Measurements from ENCODE around the gene CCR9. TPM values are rescaled to one million over a fixed set of nuclear protein-coding genes. Genes with fewer than 3 reads are reported as not detected.
A peak's percentile ranks its signal among the peaks of the same experiment; 100 is the strongest.

The CCR9 gene
- total RNA-seq, 1 experiment from 2014 or later: not detected

DNA sequence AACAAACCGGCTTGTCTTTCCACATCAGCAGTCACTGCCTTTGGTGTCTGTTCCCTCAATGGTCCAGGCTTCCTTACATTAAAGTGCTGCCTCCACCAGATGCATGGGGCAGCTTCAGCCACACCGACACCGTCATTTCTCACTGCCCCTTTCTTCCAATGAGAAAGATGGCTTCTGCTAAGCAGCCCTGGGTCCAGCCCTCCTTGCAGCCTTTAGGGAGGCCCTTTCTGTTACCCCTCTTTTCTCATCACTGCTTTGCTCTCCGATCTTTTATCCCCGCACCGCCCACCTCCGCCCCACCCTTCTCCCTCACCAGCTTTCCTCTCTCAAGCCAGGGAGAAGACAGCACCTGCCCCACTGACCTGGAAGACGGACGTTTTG lies 28.7 kb downstream of the CCR9 start:
- H3K4me3 ChIP-seq: no peak overlapping the region
- no peaks in the 10 kb centered on the region for H3K27me3 ChIP-seq
- no peak for DNase-seq
- H3K9me3 ChIP-seq: no peaks in the 10 kb centered on the region
- H3K36me3 ChIP-seq: no peaks in the 10 kb centered on the region

DNA sequence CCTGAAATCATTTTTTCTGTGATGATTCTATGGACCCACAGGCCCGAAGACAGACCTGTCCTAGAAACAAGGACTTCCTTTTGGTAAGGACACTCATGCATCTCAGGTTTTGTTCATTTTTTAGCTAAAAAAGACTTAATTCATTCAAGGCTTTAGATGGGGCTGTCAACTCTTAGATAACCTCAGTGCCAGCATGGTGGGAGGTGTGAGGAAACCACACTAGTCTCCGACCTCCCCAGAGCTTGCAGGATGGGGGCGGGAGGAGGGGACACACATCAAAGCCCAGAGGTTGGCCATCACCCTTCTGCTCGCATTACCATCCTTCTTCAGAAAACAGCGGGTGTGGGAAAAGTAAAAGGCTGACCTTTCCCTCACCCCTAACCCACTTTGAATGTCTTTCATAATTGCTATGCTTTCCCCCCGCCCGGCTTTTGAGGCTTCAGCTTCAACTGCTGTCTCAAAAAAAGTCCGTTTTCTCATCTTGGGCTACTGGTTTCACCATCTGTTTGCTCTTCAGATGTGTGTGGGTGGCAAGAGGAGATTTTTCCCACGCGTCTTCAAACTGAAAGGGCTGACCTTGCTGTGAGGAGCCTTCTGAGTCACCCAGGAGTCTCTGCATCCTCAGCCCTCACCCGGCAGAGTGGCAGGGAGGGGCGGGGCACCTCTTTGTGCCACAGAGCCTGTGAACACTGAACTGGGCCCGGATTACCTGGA lies 29.3 kb downstream of the CCR9 start:
- Histone ChIP-seq H3K4me3 (no peak overlapping the region), H3K36me3 (no peaks in the 10 kb centered on the region)
- DNase-seq: peak; percentile 44

DNA sequence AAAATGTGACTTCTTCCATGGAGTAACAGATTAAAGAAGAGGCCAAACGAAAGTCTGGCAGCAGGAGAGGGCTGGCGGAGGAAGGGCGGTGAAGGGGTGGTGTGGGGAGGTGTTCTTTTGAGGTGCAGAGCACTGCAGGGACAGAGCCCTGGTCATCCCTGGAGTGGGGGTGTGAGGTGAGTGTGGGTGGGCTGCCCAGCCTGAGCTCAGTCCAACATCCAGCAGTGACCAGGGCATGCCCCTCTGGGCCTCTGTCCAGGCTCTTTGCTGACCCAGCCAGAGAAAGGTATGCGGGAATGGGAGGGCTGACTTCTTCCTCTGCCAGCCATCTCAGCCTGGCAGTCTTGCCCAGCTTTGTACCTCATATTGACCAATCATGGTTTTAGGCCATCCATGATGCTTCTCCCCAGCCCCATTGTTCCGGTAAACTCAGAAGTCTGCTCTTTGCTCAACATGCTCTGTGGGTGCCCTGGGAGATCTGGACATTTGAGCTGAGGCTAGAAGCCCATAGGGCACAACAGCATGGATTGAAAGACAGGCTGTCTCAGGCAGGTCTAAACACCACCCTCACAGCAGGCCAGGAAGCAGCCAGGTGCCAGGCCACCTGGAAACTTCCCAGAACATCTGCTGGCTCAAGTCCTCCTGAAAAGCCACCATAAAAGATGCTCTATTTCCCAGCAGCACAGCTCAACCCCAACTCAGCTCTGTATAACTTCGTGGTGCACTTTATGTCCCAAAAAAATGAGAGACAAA lies 31.0 kb downstream of the CCR9 start:
- Histone ChIP-seq H3K9me3 (no peaks in the 10 kb centered on the region), H3K36me3 (no peaks in the 10 kb centered on the region), H3K27me3 (no peaks in the 10 kb centered on the region), H3K4me3 (no peak overlapping the region)
- DNase-seq: no peak

More for the DNA sequence above, 29.3 kb downstream of the CCR9 start:
- Histone ChIP-seq H3K27me3 (no peaks in the 10 kb centered on the region), H3K9me3 (no peaks in the 10 kb centered on the region)

DNA sequence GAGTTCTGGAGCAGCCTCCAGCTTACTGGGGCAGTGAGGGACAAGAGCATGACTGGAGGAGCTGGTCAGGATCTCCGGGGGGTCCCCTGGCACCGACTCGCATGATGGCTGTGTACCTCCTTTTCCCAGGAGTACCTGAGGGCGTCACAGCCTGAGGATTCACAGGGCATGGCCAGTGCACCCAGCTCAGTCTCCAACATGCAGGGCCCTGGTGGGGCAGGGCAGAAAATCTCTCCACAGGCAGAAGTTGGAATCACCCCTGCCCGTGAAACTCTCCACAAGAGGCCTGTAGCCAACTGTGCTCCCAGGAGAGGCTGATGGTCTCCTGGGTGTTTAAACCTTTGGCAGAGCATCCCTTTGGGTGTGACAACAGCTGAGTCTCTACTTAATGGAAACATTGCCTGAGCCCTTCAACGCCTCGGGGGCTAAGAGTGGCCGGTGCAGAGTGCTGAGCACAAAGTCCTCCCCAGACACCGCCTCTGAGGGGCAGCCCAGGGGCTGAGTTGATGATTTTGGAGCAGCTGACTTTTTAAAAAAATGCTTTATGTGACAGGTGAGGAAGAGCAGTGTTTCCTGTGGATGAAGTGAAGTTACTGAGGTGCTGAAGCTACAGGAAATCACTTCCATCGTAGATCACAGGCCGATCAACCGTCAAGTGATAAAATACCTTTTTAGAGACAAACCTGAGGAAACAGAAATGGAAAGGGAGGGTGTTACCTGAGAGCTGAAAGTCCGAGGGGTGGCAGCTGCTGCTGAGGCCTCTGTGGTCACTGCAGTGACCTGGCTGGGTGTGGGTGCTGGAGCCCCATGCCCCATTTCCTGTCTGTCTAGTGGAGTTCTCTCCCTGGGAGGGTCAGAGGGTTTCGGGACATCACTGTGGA lies 35.1 kb downstream of the CCR9 start:
- H3K4me3 ChIP-seq: no peak overlapping the region

DNA sequence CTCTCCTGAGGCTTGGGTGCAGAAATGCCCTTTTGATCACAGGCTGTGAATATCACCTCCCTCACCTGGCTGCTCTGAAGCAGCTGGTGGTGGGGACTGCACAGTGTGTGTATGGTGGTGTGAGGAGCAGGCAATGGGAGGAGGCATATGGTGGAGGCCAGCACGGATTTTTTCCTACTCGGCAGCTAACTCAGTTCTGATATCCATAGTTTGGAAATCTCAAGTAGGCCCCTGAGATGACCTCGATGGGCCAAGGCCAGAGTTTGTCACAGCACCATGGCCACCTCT lies 35.6 kb downstream of the CCR9 start:
- H3K9me3 ChIP-seq: no peaks in the 10 kb centered on the region

More for the DNA sequence above, 35.1 kb downstream of the CCR9 start:
- DNase-seq: no peak
- Histone ChIP-seq H3K9me3 (no peaks in the 10 kb centered on the region), H3K27me3 (no peaks in the 10 kb centered on the region), H3K36me3 (no peaks in the 10 kb centered on the region)

DNA sequence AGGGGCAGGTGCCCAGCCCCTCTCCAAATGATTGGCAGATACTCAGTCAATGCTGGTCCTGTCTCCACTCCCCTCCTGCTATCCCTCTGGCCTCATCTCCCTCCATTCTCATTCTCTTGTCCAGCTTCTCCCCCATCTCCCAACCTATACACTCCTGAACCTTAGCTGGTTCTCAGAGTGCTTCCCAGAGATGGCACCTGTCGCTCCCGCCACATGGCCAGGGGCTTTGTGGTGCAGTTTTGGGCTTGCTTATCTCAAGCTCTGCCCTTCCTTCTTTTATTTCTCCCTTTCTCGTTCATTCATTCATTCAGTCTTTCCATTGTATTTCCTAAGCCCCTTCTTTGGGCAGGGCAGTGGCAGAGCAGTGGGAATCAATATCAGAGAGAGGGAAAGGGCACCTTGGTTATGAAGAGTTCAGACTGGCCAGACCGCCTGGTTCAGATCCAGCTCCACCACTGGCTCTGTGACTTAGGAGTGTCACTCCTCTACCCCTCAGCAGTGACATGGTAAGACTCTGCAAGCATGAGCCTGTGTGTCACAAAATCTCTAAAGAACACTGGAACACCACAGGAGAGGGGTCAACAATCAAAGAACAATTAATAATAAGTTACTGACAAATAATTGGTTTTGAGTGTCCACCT lies 36.7 kb downstream of the CCR9 start:
- H3K36me3 ChIP-seq: no peaks in the 10 kb centered on the region

More for the DNA sequence above, 35.6 kb downstream of the CCR9 start:
- Histone ChIP-seq H3K36me3 (no peaks in the 10 kb centered on the region), H3K4me3 (no peak overlapping the region), H3K27me3 (no peaks in the 10 kb centered on the region)
- no peak for DNase-seq

DNA sequence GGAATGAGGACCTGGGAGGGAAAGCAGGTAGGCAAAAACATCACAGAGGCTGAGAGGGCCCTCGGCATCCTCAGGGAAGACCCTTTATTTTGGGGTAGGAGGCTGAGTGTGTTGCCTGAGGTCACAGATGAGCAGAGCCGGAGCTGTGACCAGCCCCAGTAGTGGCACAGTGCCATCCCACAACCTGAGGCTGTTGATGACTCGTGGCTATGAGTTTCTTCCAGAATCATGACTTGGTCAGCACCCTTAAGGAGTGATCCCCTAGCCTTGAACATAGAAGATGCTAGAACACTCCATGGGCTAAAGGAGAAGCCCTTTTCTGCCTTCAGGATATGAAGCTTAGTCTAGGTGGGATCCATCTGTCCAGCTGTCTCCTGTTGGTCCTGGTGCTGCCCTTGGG lies 37.4 kb downstream of the CCR9 start:
- H3K27me3 ChIP-seq: no peaks in the 10 kb centered on the region
- H3K36me3 ChIP-seq: no peaks in the 10 kb centered on the region
- H3K4me3 ChIP-seq: no peak overlapping the region
- no peaks in the 10 kb centered on the region for H3K9me3 ChIP-seq
- peak; percentile 39 for DNase-seq

More for the DNA sequence above, 36.7 kb downstream of the CCR9 start:
- DNase-seq: no peak
- no peak overlapping the region for H3K4me3 ChIP-seq
- H3K27me3 ChIP-seq: no peaks in the 10 kb centered on the region
- H3K9me3 ChIP-seq: no peaks in the 10 kb centered on the region

DNA sequence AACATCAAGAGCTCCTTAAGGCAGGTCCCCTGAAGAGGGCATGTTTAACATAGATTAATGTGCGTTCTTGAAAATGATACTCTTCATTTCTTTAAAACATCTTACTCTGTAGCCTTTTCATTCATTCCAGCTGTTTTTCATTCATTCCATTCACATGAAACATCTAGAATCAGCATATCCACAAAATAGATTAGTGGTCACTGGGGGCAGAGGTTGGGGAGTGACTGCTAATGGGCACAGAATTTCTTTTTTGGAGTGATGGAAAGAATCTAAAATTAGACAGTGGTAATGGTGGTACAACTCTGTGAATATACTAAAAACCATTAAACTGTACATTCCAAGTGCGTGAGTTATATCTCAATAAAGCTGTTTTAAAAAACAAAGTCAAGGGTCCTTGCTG lies 41.5 kb downstream of the CCR9 start:
- H3K4me3 ChIP-seq: no peak overlapping the region
- H3K27me3 ChIP-seq: no peaks in the 10 kb centered on the region
- DNase-seq: no peak
- no peaks in the 10 kb centered on the region for H3K9me3 ChIP-seq
- no peaks in the 10 kb centered on the region; the same call in none of the 2 replicates for H3K36me3 ChIP-seq

DNA sequence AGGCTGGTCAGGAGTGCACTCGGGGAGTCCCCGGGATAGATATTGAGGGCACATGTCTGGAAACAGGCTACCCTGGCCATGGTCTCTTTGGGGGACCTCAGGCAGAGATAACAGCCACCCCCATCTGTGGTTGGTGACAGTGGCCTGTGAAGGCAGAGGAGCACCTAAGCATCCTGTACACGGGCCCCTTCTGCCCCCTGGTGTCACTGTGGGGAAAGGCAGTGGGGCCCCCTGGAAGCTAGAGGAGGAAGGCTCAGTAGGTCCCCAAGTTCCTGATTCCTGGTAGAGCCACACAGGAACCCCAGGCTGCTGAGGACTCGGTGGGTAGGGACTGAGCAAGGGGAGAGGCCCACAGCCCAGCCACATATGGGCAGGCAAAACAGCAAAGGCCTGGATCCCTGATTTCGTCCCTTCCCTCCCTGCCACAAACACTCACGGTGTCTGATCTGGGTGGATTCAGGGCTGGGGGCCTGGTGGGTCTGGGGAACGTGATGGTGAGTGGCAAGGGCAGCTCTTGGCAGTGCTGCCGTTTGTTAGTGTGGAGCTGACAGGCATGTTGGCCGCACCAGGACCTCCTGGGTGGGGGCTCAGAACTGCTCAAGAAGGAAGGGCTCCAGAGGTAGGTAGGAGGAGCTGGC lies 42.8 kb downstream of the CCR9 start:
- DNase-seq: peak; percentile 12
- Histone ChIP-seq H3K4me3 (no peak overlapping the region), H3K27me3 (no peaks in the 10 kb centered on the region), H3K36me3 (no peaks in the 10 kb centered on the region; the same call in none of the 2 replicates), H3K9me3 (no peaks in the 10 kb centered on the region)

DNA sequence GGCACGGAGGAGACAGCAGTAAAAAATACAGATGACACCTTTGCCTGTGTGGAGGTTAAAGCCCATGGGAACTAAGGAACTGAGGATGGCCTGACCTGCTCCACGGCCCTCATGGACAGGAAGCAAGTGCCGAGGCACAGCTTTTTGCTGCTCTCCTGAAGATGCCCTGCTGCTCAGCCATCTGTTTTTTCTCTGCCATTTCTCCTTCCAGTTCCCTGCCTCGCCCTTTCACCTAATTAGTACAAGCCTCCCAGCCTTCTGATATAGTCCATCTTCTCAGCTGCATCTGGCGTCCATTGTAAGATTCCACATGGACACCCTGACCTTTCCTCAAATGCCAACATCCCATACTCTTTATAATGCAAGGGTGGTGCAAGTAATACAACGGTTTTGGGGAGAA lies 45.2 kb downstream of the CCR9 start:
- Histone ChIP-seq H3K9me3 (no peaks in the 10 kb centered on the region), H3K36me3 (no peaks in the 10 kb centered on the region; the same call in none of the 2 replicates), H3K27me3 (no peaks in the 10 kb centered on the region), H3K4me3 (no peak overlapping the region)
- no peak for DNase-seq

DNA sequence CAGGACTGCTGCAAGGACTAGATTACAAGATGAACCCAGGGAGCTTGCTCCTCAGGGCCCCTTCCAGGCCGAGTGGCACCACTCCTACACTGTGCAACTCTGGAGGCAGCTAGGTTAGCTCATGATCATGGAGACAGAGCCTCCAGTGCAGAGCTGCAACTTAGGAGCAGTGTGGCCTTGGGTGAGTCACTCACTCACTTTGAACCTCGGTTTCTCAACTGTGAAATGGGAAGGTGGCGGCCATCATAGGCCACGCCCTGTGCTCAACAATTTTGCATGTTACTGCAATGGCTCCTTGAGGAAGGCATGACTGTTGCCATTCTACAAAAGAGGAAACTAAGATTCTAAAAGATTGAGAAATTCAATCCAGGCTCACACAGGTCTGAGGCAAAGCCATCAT lies 45.8 kb downstream of the CCR9 start:
- H3K9me3 ChIP-seq: no peaks in the 10 kb centered on the region

DNA sequence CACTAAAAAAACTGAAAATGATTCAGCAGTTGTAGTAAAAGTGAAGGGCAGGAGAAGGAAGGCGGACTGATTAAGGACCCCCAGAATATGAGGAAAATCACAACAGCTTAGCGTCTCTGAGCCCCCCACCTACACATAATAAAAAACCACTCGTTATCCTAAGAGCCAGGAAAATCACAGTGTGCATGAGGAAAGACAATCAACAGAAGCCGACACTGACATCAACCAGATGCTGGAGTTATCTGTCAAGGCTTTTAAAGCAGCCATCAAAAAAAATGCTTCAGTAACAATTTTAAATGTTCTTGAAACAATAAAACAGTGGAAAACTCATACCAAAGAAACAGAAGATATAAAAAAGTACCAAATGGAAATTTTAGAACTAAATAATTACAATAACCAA lies 47.2 kb downstream of the CCR9 start:
- DNase-seq: no peak
- Histone ChIP-seq H3K27me3 (no peaks in the 10 kb centered on the region), H3K4me3 (no peak overlapping the region), H3K9me3 (no peaks in the 10 kb centered on the region), H3K36me3 (no peaks in the 10 kb centered on the region; the same call in none of the 2 replicates)

More for the DNA sequence above, 45.8 kb downstream of the CCR9 start:
- DNase-seq: no peak
- H3K27me3 ChIP-seq: no peaks in the 10 kb centered on the region
- no peaks in the 10 kb centered on the region; the same call in none of the 2 replicates for H3K36me3 ChIP-seq
- no peak overlapping the region for H3K4me3 ChIP-seq

DNA sequence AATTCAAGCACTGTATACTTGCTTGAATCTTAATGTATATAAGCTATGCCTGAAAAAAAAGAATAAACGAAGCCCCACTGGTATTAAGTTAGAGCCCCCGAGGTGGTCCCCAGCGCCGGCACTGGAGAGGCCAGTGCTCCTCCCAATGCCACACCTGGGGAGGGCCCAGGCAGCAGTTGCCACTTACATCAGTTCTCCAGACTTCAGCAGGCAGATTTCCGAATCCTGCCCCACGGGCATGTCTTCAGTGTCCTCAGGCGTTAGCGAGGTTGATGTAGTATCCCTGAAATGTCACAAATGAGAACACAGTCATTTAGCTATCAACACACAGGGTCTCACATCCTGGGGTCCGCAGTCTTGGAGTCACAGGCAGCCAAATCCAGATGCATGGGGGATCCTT lies 49.9 kb downstream of the CCR9 start:
- H3K4me3 ChIP-seq: no peak overlapping the region
- H3K9me3 ChIP-seq: no peaks in the 10 kb centered on the region
- no peaks in the 10 kb centered on the region for H3K36me3 ChIP-seq

DNA sequence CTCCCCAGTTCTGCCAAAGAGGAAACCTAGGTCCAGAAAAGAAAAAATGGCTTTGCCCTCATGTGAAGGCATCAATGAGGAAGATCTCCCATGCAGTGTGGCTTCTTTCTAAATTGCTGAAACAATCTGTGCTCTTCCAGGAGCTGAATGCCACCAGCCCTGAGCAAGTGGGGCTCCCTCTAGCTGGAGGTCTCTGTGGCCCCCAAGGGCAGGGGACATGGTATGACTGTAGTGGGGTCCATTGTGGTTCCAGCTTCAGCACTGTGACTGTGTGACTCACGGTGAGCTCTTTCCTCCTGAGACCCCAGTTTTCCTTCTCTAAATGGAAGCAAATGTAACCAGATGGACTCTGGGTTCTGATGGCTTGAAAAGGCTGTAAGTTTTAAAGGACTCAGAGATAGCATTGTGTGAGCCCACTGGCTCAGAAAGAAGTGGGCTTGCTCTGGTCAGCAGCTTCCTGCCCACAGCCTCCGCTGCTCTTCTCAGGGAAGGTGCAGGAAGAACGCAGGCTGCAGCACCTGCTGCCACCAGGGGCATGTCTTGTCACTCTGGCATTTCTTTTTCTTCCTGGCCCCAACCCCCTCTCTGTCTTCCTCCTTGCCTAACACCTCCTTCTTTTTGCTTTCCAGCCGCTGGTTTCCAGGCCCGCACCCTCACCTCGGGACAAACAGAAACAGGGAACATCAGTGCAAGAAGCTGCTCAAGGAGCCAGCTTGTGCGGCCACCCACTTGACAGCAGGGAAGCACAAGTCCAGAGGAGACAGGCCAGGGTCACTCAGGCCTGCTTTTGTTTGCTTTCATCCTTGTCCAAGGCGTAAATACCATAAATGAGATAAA lies 51.1 kb downstream of the CCR9 start:
- Histone ChIP-seq H3K36me3 (no peaks in the 10 kb centered on the region), H3K4me3 (no peak overlapping the region), H3K9me3 (no peaks in the 10 kb centered on the region), H3K27me3 (no peaks in the 10 kb centered on the region)
- DNase-seq: no peak

More for the DNA sequence above, 49.9 kb downstream of the CCR9 start:
- DNase-seq: no peak
- H3K27me3 ChIP-seq: no peaks in the 10 kb centered on the region

DNA sequence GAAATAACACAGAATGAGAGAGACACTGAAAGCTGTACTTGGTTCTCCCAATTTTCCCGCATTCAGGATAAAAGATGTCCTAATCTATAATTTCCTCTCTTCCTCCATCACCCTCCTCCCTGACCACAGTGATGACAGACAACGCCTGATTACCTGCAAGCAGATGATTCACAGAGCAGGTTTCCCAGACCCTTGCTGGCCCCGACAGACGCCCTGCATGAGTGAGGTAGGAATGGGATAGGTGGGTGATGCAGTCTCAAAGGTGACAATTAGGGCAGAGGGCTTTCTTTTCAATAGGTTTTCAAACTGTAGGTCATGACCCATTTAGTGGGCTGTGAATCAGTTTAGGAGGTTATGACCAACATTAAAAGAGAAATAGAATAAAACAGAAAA lies 51.7 kb downstream of the CCR9 start:
- Histone ChIP-seq H3K27me3 (no peaks in the 10 kb centered on the region), H3K4me3 (no peak overlapping the region), H3K9me3 (no peaks in the 10 kb centered on the region), H3K36me3 (no peaks in the 10 kb centered on the region)
- no peak for DNase-seq
